ENCODE measurements around the gene NSF.

Gene NSF

GRCh38 chr17:46800573-46800972 is 210.1 kb downstream of the NSF start:
- DNase-seq (ENCODE audit: low spot score) = no peak

GRCh38 chr17:46802800-46803199 is 212.3 kb downstream of the NSF start:
- DNase-seq (ENCODE audit: low spot score) = no peak

DNA sequence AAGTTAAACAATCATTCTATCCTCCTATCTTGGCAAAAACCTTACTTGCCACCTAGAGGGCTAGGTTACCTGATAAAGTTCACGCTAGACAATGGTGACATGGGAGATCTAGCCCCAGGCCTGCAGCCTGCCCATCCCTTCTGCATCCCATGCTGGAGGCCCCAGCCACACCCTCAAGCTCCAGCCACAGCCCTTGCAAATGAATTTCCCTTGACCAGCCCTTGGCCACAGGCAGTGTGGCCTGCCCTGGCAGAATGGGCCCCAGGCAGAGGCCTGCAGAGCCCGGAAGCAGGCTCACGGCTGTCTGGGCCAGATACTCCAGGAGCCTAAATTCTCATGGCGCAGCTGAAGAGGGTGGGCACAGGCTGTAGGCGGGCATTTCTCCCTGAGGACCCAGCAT is 213.1 kb downstream of the NSF start:
- DNase-seq (ENCODE audit: low spot score) = no peak

- DNase-seq (ENCODE audit: low spot score) = no peak
Observed at GRCh38 chr17:46805771-46806170, 215.3 kb downstream of the NSF start.
